Measurements from ENCODE around the gene STXBP6.

- TF ChIP-seq CTCF (IDR thresholded peaks at IDR 0.05) (no peak), POLR2A (IDR thresholded peaks at IDR 0.05) (no peak)
These were observed 170.1 kb downstream of the STXBP6 start for GRCh38 chr14:24879661-24880386.
